ENCODE results near the gene CRELD2.

- TF ChIP-seq CTCF (IDR thresholded peaks at IDR 0.05) = no peak
- TF ChIP-seq POLR2A (IDR thresholded peaks at IDR 0.05) = no peak
These were observed 45.2 kb downstream of the CRELD2 start for GRCh38 chr22:49963647-49964026.

Data from thyroid gland (tissue), 4 donors.